ENCODE measurements around the gene VAMP1. TPM values are rescaled to one million over a fixed set of nuclear protein-coding genes. Genes with fewer than 3 reads are reported as not detected.

Gene VAMP1
- 9.5 TPM for total RNA-seq (2013)
- 10 to 100 TPM in 1 of 3 donors, under 1 TPM in 2; 0.84 to 24.6 (median 0.85) TPM for polyA plus RNA-seq
- 8.6 and 18.9 TPM in 2 replicates for polyA minus RNA-seq
- 14.8 to 65.2 (median 23.4) reads per million in 11 experiments for total RNA-seq

GRCh38 chr12:6470375-6471163, at the start of gene VAMP1:
Gene VAMP1 (minus strand): TSS chr12:6470677. CDS start chr12:6470531, 146 bp downstream.
- WGBS (ENCODE audit: insufficient coverage): under 1% methylated on average over 58 of the region's 69 CpGs
- H3K27ac Mint-ChIP-seq: peak within 1 kb of the TSS; percentile 92 to 98 (median 95)
- peaks cover 0 to 2% (median 1%) of the 10 kb centered on the region in 3 donors for H3K27me3 Mint-ChIP-seq (ENCODE audit: low read depth in 3 of 3)
- intact Hi-C loops (cut with micrococcal nuclease): loop anchor here (1.0 to 2.0 kb wide), 4 partner anchors 8 to 68 kb away; partner anchors contain the start of genes GAPDH (in 1 of the 2) and MRPL51 (in 1 of the 2)
- Histone ChIP-seq H3K4me3 (replicated peaks in 1 of 3; ENCODE audit: low read depth in 2 of 3, low read length in 3 of 3) (peak within 1 kb of the TSS; percentile 52 to 88 (median 86)), H3K9ac (ENCODE audit: insufficient read depth, low read length, poor library complexity, severe bottlenecking) (peak within 1 kb of the TSS; percentile 62), H2AFZ (ENCODE audit: insufficient read depth, low read depth, low read length, poor library complexity, severe bottlenecking) (peak within 1 kb of the TSS; percentile 85), H3K4me2 (replicated peaks; ENCODE audit: extremely low read depth, low read length, poor library complexity, severe bottlenecking) (peak within 1 kb of the TSS; percentile 94), H3K27me3 (ENCODE audit: control insufficient read depth in 2 of 2, insufficient read depth in 2 of 2, low read length in 2 of 2) (no peaks in the 10 kb centered on the region), H3K36me3 (replicated peaks in 1 of 2; ENCODE audit: control insufficient read depth in 1 of 2, insufficient read depth in 2 of 2, low read length in 2 of 2) (peaks cover 7 to 15% of the 10 kb centered on the region in 2 donors), H3K27ac (ENCODE audit: low read depth in 1 of 2, low read length in 2 of 2) (peak within 1 kb of the TSS; percentile 77 to 83), H3K79me2 (ENCODE audit: insufficient read depth, low read length) (peaks cover 29% of the 10 kb centered on the region), H3K9me3 (replicated peaks in 1 of 2; ENCODE audit: control insufficient read depth in 1 of 2, insufficient read depth in 1 of 2, low read length in 2 of 2) (no peaks in the 10 kb centered on the region), H4K20me1 (ENCODE audit: insufficient read depth, low read length) (peaks cover 29% of the 10 kb centered on the region), H3K4me1 (ENCODE audit: control insufficient read depth in 1 of 2, insufficient read depth in 2 of 2, low read length in 2 of 2) (peaks cover 19 to 35% of the 10 kb centered on the region in 2 donors)
- DNase-seq: peak; percentile 93
- H3K4me3 Mint-ChIP-seq: peak within 1 kb of the TSS; percentile 84 to 90
- peaks cover 41% of the 10 kb centered on the region for H3K4me1 Mint-ChIP-seq
- peaks cover 23 to 27% of the 10 kb centered on the region in 2 donors for H3K36me3 Mint-ChIP-seq
- TF ChIP-seq CTCF (IDR thresholded peaks at IDR 0.05): no peak
- no peaks in the 10 kb centered on the region for H3K9me3 Mint-ChIP-seq

- Mint-ChIP-seq H3K4me3 (no peak overlapping the region), H3K36me3 (peaks cover 76 to 94% of the 10 kb centered on the region in 2 donors), H3K4me1 (no peaks in the 10 kb centered on the region), H3K9me3 (no peaks in the 10 kb centered on the region), H3K27ac (peak overlapping the region in 1 of 7 donors; percentile 50), H3K27me3 (ENCODE audit: low read depth in 3 of 3) (no peaks in the 10 kb centered on the region)
- H3K9me3 ChIP-seq (replicated peaks in 1 of 2; ENCODE audit: control insufficient read depth in 1 of 2, insufficient read depth in 1 of 2, low read length in 2 of 2): no peaks in the 10 kb centered on the region
- no peaks in the 10 kb centered on the region for H3K27me3 ChIP-seq (ENCODE audit: control insufficient read depth in 2 of 2, insufficient read depth in 2 of 2, low read length in 2 of 2)
- no peak for TF ChIP-seq CTCF (IDR thresholded peaks at IDR 0.05)
- H3K4me1 ChIP-seq (ENCODE audit: control insufficient read depth in 1 of 2, insufficient read depth in 2 of 2, low read length in 2 of 2): no peaks in the 10 kb centered on the region
- H3K4me3 ChIP-seq (replicated peaks in 1 of 3; ENCODE audit: low read depth in 2 of 3, low read length in 3 of 3): no peak overlapping the region
- no peaks in the 10 kb centered on the region for H3K79me2 ChIP-seq (ENCODE audit: insufficient read depth, low read length)
- intact Hi-C loops (cut with micrococcal nuclease): no loop called here
- no peaks in the 10 kb centered on the region for H4K20me1 ChIP-seq (ENCODE audit: insufficient read depth, low read length)
- H3K27ac ChIP-seq (ENCODE audit: low read depth in 1 of 2, low read length in 2 of 2): no peak overlapping the region
- no peak overlapping the region for H2AFZ ChIP-seq (ENCODE audit: insufficient read depth, low read depth, low read length, poor library complexity, severe bottlenecking)
- DNase-seq: no peak
- H3K9ac ChIP-seq (ENCODE audit: insufficient read depth, low read length, poor library complexity, severe bottlenecking): no peak overlapping the region
- H3K36me3 ChIP-seq (replicated peaks in 1 of 2; ENCODE audit: control insufficient read depth in 1 of 2, insufficient read depth in 2 of 2, low read length in 2 of 2): peaks cover 85 to 99% of the 10 kb centered on the region in 2 donors
- no CpG with 5 or more reads among the region's 3 CpGs for WGBS (ENCODE audit: insufficient coverage)
- H3K4me2 ChIP-seq (replicated peaks; ENCODE audit: extremely low read depth, low read length, poor library complexity, severe bottlenecking): no peak overlapping the region
These were observed 49.7 kb upstream of the VAMP1 start for GRCh38 chr12:6520186-6520585.

Measured in CD14-positive monocyte (primary cell).